ENCODE data around the gene USHBP1. TPM values are rescaled to one million over a fixed set of nuclear protein-coding genes. Genes with fewer than 3 reads are reported as not detected.

Gene USHBP1
- total RNA-seq, 1 experiment from 2014 or later = 0.15 TPM

DNA sequence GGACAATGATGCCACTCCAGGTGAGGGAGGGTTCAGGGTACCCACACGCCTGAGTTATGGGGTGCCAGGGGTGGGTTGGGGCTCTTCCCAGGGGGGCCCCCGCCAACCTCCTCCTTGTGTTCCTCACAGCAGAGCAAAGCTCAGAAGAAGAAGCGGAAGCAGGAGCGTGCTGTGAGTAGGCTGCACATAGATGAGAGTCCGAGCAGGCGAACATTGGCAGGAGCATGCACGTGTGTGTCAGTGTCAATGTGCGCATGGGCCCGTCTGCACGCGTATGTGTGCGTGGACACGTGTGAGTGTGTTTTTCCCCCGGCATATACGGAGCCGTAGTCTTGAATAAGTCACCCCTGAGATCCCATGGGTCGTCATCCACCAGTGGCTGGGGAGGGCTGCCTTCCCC is 61.8 kb downstream of the USHBP1 start:
- H3K79me2 ChIP-seq (ENCODE audit: insufficient read depth, low read length) = no peaks in the 10 kb centered on the region
- 0 out of 4 replicates have a peak, but pooled peaks cover 0 to 3% of the 10 kb centered on the region in 2 experiments for H3K4me1 ChIP-seq (ENCODE audit: control insufficient read depth in 1 of 2, insufficient read depth in 2 of 2, low read length in 2 of 2)
- ATAC-seq (no peak), DNase-seq (ENCODE audit: low read depth, low spot score) (no peak)
- H3K9me3 ChIP-seq (ENCODE audit: control insufficient read depth in 1 of 2, insufficient read depth in 1 of 2, low read depth in 1 of 2, low read length in 2 of 2) = no peaks in the 10 kb centered on the region
- POLR2A ChIA-PET = no interaction called here
- RAD21 ChIA-PET (ENCODE audit: low non-redundant PET in 1 of 2, low total read pairs in 2 of 2, uncharacterized antibody in 2 of 2, unreplicated experiment in 2 of 2) = no interaction called here
- H3K9me2 ChIP-seq (ENCODE audit: insufficient read depth) = no peaks in the 10 kb centered on the region
- H3K9ac ChIP-seq (ENCODE audit: low read length) = no peak overlapping the region
- no TSS peak for BruUV-seq (replicated peaks)
- H3K36me3 ChIP-seq (ENCODE audit: control insufficient read depth in 1 of 2, insufficient read depth in 2 of 2, low read length in 2 of 2) = peaks cover 17 to 22% of the 10 kb centered on the region in 2 experiments; a peak in 3 of 4 replicates
- no peak overlapping the region for H3K27ac ChIP-seq (ENCODE audit: low read depth, low read length)
- TF ChIP-seq CBX3 (IDR thresholded peaks at IDR 0.05; ENCODE audit: low read depth) = no peak
- no peak for TF ChIP-seq SIN3A (IDR thresholded peaks at IDR 0.05; ENCODE audit: low read depth)
- no peak for TF ChIP-seq SP1 (IDR thresholded peaks at IDR 0.05; ENCODE audit: low read depth)
- TF ChIP-seq ELF1 (IDR thresholded peaks at IDR 0.05; ENCODE audit: borderline replicate concordance, low read depth) = no peak
- TF ChIP-seq, protein P1, sequence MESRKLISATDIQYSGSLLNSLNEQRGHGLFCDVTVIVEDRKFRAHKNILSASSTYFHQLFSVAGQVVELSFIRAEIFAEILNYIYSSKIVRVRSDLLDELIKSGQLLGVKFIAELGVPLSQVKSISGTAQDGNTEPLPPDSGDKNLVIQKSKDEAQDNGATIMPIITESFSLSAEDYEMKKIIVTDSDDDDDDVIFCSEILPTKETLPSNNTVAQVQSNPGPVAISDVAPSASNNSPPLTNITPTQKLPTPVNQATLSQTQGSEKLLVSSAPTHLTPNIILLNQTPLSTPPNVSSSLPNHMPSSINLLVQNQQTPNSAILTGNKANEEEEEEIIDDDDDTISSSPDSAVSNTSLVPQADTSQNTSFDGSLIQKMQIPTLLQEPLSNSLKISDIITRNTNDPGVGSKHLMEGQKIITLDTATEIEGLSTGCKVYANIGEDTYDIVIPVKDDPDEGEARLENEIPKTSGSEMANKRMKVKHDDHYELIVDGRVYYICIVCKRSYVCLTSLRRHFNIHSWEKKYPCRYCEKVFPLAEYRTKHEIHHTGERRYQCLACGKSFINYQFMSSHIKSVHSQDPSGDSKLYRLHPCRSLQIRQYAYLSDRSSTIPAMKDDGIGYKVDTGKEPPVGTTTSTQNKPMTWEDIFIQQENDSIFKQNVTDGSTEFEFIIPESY (IDR thresholded peaks at IDR 0.05; ENCODE audit: extremely low read depth, insufficient replicate concordance, low read length) = no peak
- TF ChIP-seq, protein P2, sequence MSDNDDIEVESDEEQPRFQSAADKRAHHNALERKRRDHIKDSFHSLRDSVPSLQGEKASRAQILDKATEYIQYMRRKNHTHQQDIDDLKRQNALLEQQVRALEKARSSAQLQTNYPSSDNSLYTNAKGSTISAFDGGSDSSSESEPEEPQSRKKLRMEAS (IDR thresholded peaks at IDR 0.05) = no peak
- no peak for TF ChIP-seq JUND (IDR thresholded peaks at IDR 0.05)
- TF ChIP-seq POLR2AphosphoS5 (IDR thresholded peaks at IDR 0.05; ENCODE audit: low read depth, low read length) = no peak
- no peak for TF ChIP-seq EZH2 (IDR thresholded peaks at IDR 0.05)
- no peak for TF ChIP-seq RAD21 (IDR thresholded peaks at IDR 0.05; ENCODE audit: low read depth)
- TF ChIP-seq, protein P3, sequence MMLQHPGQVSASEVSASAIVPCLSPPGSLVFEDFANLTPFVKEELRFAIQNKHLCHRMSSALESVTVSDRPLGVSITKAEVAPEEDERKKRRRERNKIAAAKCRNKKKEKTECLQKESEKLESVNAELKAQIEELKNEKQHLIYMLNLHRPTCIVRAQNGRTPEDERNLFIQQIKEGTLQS (IDR thresholded peaks at IDR 0.05) = no peak
- TF ChIP-seq CEBPB (IDR thresholded peaks at IDR 0.05; ENCODE audit: low read depth) = no peak
- TF ChIP-seq, protein P4, sequence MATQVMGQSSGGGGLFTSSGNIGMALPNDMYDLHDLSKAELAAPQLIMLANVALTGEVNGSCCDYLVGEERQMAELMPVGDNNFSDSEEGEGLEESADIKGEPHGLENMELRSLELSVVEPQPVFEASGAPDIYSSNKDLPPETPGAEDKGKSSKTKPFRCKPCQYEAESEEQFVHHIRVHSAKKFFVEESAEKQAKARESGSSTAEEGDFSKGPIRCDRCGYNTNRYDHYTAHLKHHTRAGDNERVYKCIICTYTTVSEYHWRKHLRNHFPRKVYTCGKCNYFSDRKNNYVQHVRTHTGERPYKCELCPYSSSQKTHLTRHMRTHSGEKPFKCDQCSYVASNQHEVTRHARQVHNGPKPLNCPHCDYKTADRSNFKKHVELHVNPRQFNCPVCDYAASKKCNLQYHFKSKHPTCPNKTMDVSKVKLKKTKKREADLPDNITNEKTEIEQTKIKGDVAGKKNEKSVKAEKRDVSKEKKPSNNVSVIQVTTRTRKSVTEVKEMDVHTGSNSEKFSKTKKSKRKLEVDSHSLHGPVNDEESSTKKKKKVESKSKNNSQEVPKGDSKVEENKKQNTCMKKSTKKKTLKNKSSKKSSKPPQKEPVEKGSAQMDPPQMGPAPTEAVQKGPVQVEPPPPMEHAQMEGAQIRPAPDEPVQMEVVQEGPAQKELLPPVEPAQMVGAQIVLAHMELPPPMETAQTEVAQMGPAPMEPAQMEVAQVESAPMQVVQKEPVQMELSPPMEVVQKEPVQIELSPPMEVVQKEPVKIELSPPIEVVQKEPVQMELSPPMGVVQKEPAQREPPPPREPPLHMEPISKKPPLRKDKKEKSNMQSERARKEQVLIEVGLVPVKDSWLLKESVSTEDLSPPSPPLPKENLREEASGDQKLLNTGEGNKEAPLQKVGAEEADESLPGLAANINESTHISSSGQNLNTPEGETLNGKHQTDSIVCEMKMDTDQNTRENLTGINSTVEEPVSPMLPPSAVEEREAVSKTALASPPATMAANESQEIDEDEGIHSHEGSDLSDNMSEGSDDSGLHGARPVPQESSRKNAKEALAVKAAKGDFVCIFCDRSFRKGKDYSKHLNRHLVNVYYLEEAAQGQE (IDR thresholded peaks at IDR 0.05; ENCODE audit: low read depth) = no peak
- intact Hi-C loops (cut with micrococcal nuclease) = no loop called here
- CTCF ChIA-PET = no interaction called here
- H3K27me3 ChIP-seq (ENCODE audit: insufficient read depth, low read length) = no peaks in the 10 kb centered on the region
- no peak overlapping the region for H2AFZ ChIP-seq (ENCODE audit: low read depth, low read length, poor library complexity, severe bottlenecking)
- no peak overlapping the region for H3K4me3 ChIP-seq (replicated peaks in 1 of 2; ENCODE audit: low read depth in 1 of 2, low read length in 2 of 2)
- no peak overlapping the region for H3K4me2 ChIP-seq (ENCODE audit: low read length)
- no peaks in the 10 kb centered on the region for H4K20me1 ChIP-seq (ENCODE audit: insufficient read depth)

Measured in HCT116 (cell line).